ENCODE results near the gene HOXA7. TPM values are rescaled to one million over a fixed set of nuclear protein-coding genes. Genes with fewer than 3 reads are reported as not detected.
A peak's percentile ranks its signal among the peaks of the same experiment; 100 is the strongest.

HOXA7 gene
- total and polyA plus RNA-seq, 2 experiments from 2014 or later, result 0.83 TPM; not detected in 1

DNA sequence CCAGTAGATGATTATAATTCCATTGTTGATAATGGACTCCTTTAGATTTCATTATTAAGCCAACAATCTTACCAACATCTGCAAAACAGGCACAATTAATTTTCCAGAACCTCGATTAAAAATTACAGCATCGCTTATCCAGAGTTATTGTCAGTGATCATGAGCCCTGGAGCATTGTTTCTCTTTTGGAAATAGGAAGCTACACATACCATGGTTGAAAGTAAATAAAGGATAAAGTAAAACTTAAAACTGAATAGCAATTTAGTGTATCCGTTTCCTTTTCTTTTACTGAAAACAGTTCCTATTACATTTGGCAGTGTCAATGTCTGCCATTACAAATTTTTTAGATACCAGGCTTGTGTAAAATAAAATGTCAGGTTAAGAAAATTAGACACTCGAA is 44.1 kb downstream of the HOXA7 start:
- H3K4me2 ChIP-seq, result peak overlapping the region; percentile 91
- no peak overlapping the region for H3K4me3 ChIP-seq
- H3K9me3 ChIP-seq (ENCODE audit: low read depth), result no peaks in the 10 kb centered on the region
- no peaks in the 10 kb centered on the region for H3K9me2 ChIP-seq (replicated peaks; ENCODE audit: insufficient read depth)
- no peaks in the 10 kb centered on the region for H4K20me1 ChIP-seq (ENCODE audit: insufficient read depth, poor library complexity, severe bottlenecking)
- H3K79me2 ChIP-seq, result peaks cover 20% of the 10 kb centered on the region
- WGBS (ENCODE audit: low lambda C conversion rate, missing lambda C conversion rate), result 56% methylated on average over 4 of the region's 4 CpGs
- H3K4me1 ChIP-seq (ENCODE audit: insufficient read depth), result peaks cover 18% of the 10 kb centered on the region
- no peaks in the 10 kb centered on the region for H3K36me3 ChIP-seq (replicated peaks; ENCODE audit: insufficient read depth, low read depth)
- H3K27me3 ChIP-seq, result peaks cover 80% of the 10 kb centered on the region
- no peak for DNase-seq (ENCODE audit: low spot score)
- H2AFZ ChIP-seq, result no peak overlapping the region
- no peak for TF ChIP-seq EZH2phosphoT487 (IDR thresholded peaks at IDR 0.05; ENCODE audit: low read depth, severe bottlenecking, unreplicated experiment)
- no peak for TF ChIP-seq EZH2 (IDR thresholded peaks at IDR 0.05; ENCODE audit: borderline replicate concordance)
- TF ChIP-seq, protein P1, sequence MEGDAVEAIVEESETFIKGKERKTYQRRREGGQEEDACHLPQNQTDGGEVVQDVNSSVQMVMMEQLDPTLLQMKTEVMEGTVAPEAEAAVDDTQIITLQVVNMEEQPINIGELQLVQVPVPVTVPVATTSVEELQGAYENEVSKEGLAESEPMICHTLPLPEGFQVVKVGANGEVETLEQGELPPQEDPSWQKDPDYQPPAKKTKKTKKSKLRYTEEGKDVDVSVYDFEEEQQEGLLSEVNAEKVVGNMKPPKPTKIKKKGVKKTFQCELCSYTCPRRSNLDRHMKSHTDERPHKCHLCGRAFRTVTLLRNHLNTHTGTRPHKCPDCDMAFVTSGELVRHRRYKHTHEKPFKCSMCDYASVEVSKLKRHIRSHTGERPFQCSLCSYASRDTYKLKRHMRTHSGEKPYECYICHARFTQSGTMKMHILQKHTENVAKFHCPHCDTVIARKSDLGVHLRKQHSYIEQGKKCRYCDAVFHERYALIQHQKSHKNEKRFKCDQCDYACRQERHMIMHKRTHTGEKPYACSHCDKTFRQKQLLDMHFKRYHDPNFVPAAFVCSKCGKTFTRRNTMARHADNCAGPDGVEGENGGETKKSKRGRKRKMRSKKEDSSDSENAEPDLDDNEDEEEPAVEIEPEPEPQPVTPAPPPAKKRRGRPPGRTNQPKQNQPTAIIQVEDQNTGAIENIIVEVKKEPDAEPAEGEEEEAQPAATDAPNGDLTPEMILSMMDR (IDR thresholded peaks at IDR 0.05; ENCODE audit: poor library complexity), result no peak
- peak overlapping the region; percentile 80 for H3K27ac ChIP-seq

DNA sequence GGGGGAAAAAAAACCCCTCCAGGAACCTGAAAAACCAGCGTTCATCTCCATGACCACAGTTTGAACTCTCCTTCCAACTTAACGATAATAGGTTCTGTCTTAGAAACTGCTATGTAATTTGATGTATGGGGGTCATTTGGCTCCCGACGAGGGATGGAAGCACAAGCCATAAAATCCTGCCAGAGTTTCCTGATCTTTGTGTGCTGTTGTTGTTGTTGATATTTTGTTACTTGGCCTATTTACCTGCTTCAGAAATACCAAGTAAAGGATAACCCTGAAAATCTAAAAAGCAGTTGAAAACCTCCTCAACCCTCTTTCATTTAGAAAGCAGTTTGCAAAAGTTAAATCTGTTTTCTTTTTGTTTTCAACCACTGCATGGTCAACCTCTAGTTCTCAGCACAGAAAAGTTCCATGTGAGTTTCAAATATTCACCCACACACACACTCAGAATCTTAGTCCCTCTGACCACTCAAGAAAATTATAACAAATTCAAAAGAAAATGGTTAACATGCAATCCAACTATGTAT is 44.7 kb downstream of the HOXA7 start:
- no peak overlapping the region for H3K4me3 ChIP-seq
- TF ChIP-seq EZH2phosphoT487 (IDR thresholded peaks at IDR 0.05; ENCODE audit: low read depth, severe bottlenecking, unreplicated experiment), result no peak
- TF ChIP-seq EZH2 (IDR thresholded peaks at IDR 0.05; ENCODE audit: borderline replicate concordance), result no peak
- TF ChIP-seq, protein P1 (IDR thresholded peaks at IDR 0.05; ENCODE audit: poor library complexity), result no peak
- H3K27ac ChIP-seq, result peak overlapping the region; percentile 56
- no peak overlapping the region for H2AFZ ChIP-seq
- 25% methylated on average over 4 of the region's 4 CpGs for WGBS (ENCODE audit: low lambda C conversion rate, missing lambda C conversion rate)
- H3K27me3 ChIP-seq, result peaks cover 81% of the 10 kb centered on the region
- no peaks in the 10 kb centered on the region for H4K20me1 ChIP-seq (ENCODE audit: insufficient read depth, poor library complexity, severe bottlenecking)
- H3K9me3 ChIP-seq (ENCODE audit: low read depth), result no peaks in the 10 kb centered on the region
- H3K79me2 ChIP-seq, result peaks cover 18% of the 10 kb centered on the region
- H3K4me1 ChIP-seq (ENCODE audit: insufficient read depth), result peaks cover 19% of the 10 kb centered on the region
- no peaks in the 10 kb centered on the region for H3K9me2 ChIP-seq (replicated peaks; ENCODE audit: insufficient read depth)
- H3K36me3 ChIP-seq (replicated peaks; ENCODE audit: insufficient read depth, low read depth), result no peaks in the 10 kb centered on the region
- peak overlapping the region; percentile 91 for H3K4me2 ChIP-seq
- no peak for DNase-seq (ENCODE audit: low spot score)

GRCh38 chr7:27111042-27111750 is 45.3 kb downstream of the HOXA7 start:
- Histone ChIP-seq H3K27ac (peak overlapping the region; percentile 56), H3K4me3 (no peak overlapping the region), H4K20me1 (ENCODE audit: insufficient read depth, poor library complexity, severe bottlenecking) (no peaks in the 10 kb centered on the region), H3K4me2 (peak overlapping the region; percentile 91), H2AFZ (no peak overlapping the region), H3K27me3 (peaks cover 81% of the 10 kb centered on the region), H3K4me1 (ENCODE audit: insufficient read depth) (peaks cover 25% of the 10 kb centered on the region), H3K36me3 (replicated peaks; ENCODE audit: insufficient read depth, low read depth) (no peaks in the 10 kb centered on the region), H3K9me3 (ENCODE audit: low read depth) (no peaks in the 10 kb centered on the region), H3K79me2 (peaks cover 19% of the 10 kb centered on the region), H3K9me2 (replicated peaks; ENCODE audit: insufficient read depth) (no peaks in the 10 kb centered on the region)
- peak; percentile 14 for TF ChIP-seq EZH2phosphoT487 (IDR thresholded peaks at IDR 0.05; ENCODE audit: low read depth, severe bottlenecking, unreplicated experiment)
- TF ChIP-seq, protein P1 (IDR thresholded peaks at IDR 0.05; ENCODE audit: poor library complexity), result no peak
- WGBS (ENCODE audit: low lambda C conversion rate, missing lambda C conversion rate), result 42% methylated on average over 6 of the region's 6 CpGs
- no peak for DNase-seq (ENCODE audit: low spot score)
